SIG-M5 treated with dmso at 0.1 percent for 504 hours (cell line): Measurements from ENCODE around the gene POLR2E.
A peak's percentile ranks its signal among the peaks of the same experiment; 100 is the strongest.

Experiments used
- DNase-seq: peaks from one replicate; lab custom pipeline; 2025; ENCODE audit not compliant: unreplicated experiment; lab: John Stamatoyannopoulos, UW

Gene POLR2E

GRCh38 chr19:1051791-1052190, 43.4 kb downstream of the POLR2E start:
- DNase-seq, result no peak

- DNase-seq, result no peak
Measured at GRCh38 chr19:1050989-1051788, 44.0 kb downstream of the POLR2E start.

GRCh38 chr19:1049800-1050199, 45.4 kb downstream of the POLR2E start:
- no peak for DNase-seq

GRCh38 chr19:1049106-1049505, 46.1 kb downstream of the POLR2E start:
- no peak for DNase-seq

GRCh38 chr19:1047696-1048147, 47.5 kb downstream of the POLR2E start:
- no peak for DNase-seq

- DNase-seq, result no peak
Measured at GRCh38 chr19:1046836-1047695, 48.1 kb downstream of the POLR2E start.

GRCh38 chr19:1046117-1046626, 49.0 kb downstream of the POLR2E start:
- DNase-seq, result no peak

GRCh38 chr19:1045247-1045603, 50.0 kb downstream of the POLR2E start:
- peak; percentile 39 for DNase-seq

- no peak for DNase-seq
Measured at GRCh38 chr19:1042689-1043511, 52.3 kb downstream of the POLR2E start.

- DNase-seq, result no peak
Measured at GRCh38 chr19:1041835-1042685, 53.1 kb downstream of the POLR2E start.

GRCh38 chr19:1041272-1041834, 53.8 kb downstream of the POLR2E start:
- no peak for DNase-seq

- peak; percentile 76 for DNase-seq
Measured at GRCh38 chr19:1040476-1041271, 54.5 kb downstream of the POLR2E start.

- DNase-seq, result peak; percentile 95
Measured at GRCh38 chr19:1039646-1040475, 55.3 kb downstream of the POLR2E start, which contains the start of gene ABCA7. Gene ABCA7, plus strand, starts transcription at chr19:1040107. Its CDS starts 1,255 bp downstream, at chr19:1041362.

- DNase-seq, result no peak
Measured at GRCh38 chr19:1038978-1039645, 56.1 kb downstream of the POLR2E start.

GRCh38 chr19:1037621-1038064, 57.5 kb downstream of the POLR2E start:
- no peak for DNase-seq
